Thyroid gland (tissue), 4 donors: ENCODE measurements around the gene MYO16.

Experiments
- POLR2A ChIP-seq, 2 donors: fragments of 450-650 bp; IDR thresholded peaks; one replicate each; pipeline ENCODE4 v1.6.1; 2017; ENCODE audit warnings: antibody characterized with exemption in 2 of 2, mild to moderate bottlenecking in 2 of 2, moderate library complexity in 1 of 2
- TF ChIP-seq, protein P1 (sequence below), 6 experiments: fragments of 200-600 bp in 3 of 6; fragments of 450-650 bp in 3 of 6; sonication (generic) in 3 of 6; IDR thresholded peaks; one replicate each; pipeline ENCODE4 v1.5.1; 2016 to 2019; ENCODE audit warnings: antibody characterized with exemption in 6 of 6, mild to moderate bottlenecking in 2 of 6, inconsistent platforms in 1 of 6, moderate library complexity in 1 of 6

DNA sequence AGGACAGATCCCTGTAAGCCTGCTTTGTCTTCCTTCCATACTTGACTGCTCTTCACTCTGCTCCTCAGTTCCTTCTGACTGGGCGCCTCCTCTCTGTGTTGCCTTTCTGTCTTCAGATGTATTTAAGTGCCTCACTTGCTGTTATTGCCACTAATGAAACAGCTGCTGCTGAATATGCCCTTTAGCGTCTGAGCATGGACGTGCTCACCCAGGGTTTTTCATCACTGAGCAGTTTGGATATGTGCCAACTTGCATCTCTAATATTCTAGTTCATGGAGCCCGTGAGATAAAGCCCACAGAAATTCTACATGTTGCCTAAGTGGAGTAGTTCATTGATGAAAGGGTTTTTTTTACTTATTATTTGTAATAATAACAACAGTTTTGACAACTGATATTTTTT lies 198.2 kb downstream of the MYO16 start:
- TF ChIP-seq, protein P1, sequence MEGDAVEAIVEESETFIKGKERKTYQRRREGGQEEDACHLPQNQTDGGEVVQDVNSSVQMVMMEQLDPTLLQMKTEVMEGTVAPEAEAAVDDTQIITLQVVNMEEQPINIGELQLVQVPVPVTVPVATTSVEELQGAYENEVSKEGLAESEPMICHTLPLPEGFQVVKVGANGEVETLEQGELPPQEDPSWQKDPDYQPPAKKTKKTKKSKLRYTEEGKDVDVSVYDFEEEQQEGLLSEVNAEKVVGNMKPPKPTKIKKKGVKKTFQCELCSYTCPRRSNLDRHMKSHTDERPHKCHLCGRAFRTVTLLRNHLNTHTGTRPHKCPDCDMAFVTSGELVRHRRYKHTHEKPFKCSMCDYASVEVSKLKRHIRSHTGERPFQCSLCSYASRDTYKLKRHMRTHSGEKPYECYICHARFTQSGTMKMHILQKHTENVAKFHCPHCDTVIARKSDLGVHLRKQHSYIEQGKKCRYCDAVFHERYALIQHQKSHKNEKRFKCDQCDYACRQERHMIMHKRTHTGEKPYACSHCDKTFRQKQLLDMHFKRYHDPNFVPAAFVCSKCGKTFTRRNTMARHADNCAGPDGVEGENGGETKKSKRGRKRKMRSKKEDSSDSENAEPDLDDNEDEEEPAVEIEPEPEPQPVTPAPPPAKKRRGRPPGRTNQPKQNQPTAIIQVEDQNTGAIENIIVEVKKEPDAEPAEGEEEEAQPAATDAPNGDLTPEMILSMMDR (IDR thresholded peaks at IDR 0.05): no peak
- no peak for TF ChIP-seq POLR2A (IDR thresholded peaks at IDR 0.05)
